Brain microvascular endothelial cell (primary cell): ENCODE measurements around the gene INPP5F.

ENCODE experiments used
- DNase-seq: peaks from one replicate; pipeline ENCODE4 v3.0.0-alpha.2; 2020
- H3K27ac ChIP-seq: fragments of 250-450 bp; sonication (Bioruptor Pico); 2 replicates; pipeline ENCODE4 v1.5.1; 2020; ENCODE audit warnings: mild to moderate bottlenecking, moderate library complexity
- H3K27me3 ChIP-seq: fragments of 250-450 bp; sonication (Bioruptor Pico); replicated peaks from 2 replicates; pipeline ENCODE4 v1.5.1; 2020; ENCODE audit warnings: mild to moderate bottlenecking
- H3K36me3 ChIP-seq: fragments of 250-450 bp; sonication (Bioruptor Pico); replicated peaks from 2 replicates; pipeline ENCODE4 v1.5.1; 2020; ENCODE audit warnings: mild to moderate bottlenecking
- H3K4me3 ChIP-seq: 2 replicates; pipeline ENCODE4 v1.5.1; 2011; ENCODE audit warnings: low read depth, mild to moderate bottlenecking, control low read depth, low read length, moderate library complexity
- CTCF ChIP-seq: IDR thresholded peaks from 2 replicates; pipeline ENCODE4 v1.5.1; 2011; ENCODE audit warnings: low read depth, mild to moderate bottlenecking, moderate library complexity, low read length, control low read depth, inconsistent platforms; ENCODE audit errors: missing control alignments
- in situ Hi-C: cut with HindIII; loops from 2 replicates; pipeline ENCODE4 v1.10.0; 2017; ENCODE audit warnings: low sequenced_read_pairs, low pct_ligation_motif_present

INPP5F gene

GRCh38 chr10:119777686-119778085, 51.8 kb downstream of the INPP5F start:
- Histone ChIP-seq H3K27me3 (no peaks in the 10 kb centered on the region), H3K36me3 (no peaks in the 10 kb centered on the region), H3K4me3 (no peak overlapping the region), H3K27ac (no peak overlapping the region)
- in situ Hi-C loops: no loop called here
- no peak for TF ChIP-seq CTCF
- no peak for DNase-seq

- in situ Hi-C loops: no loop called here
- H3K27ac ChIP-seq: no peak overlapping the region
- no peak for TF ChIP-seq CTCF
- no peaks in the 10 kb centered on the region for H3K27me3 ChIP-seq
- H3K36me3 ChIP-seq: no peaks in the 10 kb centered on the region
- H3K4me3 ChIP-seq: no peak overlapping the region
- no peak for DNase-seq
Measured at GRCh38 chr10:119778776-119779445, 53.1 kb downstream of the INPP5F start.

- no peak for TF ChIP-seq CTCF
- Histone ChIP-seq H3K27ac (no peak overlapping the region), H3K36me3 (no peaks in the 10 kb centered on the region), H3K27me3 (no peaks in the 10 kb centered on the region), H3K4me3 (no peak overlapping the region)
- in situ Hi-C loops: no loop called here
- DNase-seq: no peak
Measured at GRCh38 chr10:119780879-119781480, 55.1 kb downstream of the INPP5F start.

GRCh38 chr10:119781498-119781897, 55.6 kb downstream of the INPP5F start:
- in situ Hi-C loops: no loop called here
- no peaks in the 10 kb centered on the region for H3K27me3 ChIP-seq
- no peaks in the 10 kb centered on the region for H3K36me3 ChIP-seq
- no peak for DNase-seq
- H3K4me3 ChIP-seq: no peak overlapping the region
- no peak overlapping the region for H3K27ac ChIP-seq
- TF ChIP-seq CTCF: no peak

GRCh38 chr10:119782981-119783664, 57.3 kb downstream of the INPP5F start:
- in situ Hi-C loops: no loop called here
- DNase-seq: no peak
- TF ChIP-seq CTCF: no peak
- Histone ChIP-seq H3K27me3 (no peaks in the 10 kb centered on the region), H3K36me3 (no peaks in the 10 kb centered on the region), H3K27ac (no peak overlapping the region), H3K4me3 (no peak overlapping the region)
